CD4-positive, alpha-beta T cell treated with Interleukin-2 at 100 ng/mL for 4 hours (primary cell): ENCODE measurements around the gene PNMT.

Source experiments
- DNase-seq: peaks from one replicate; pipeline ENCODE4 v3.0.0-alpha.2; 2020; ENCODE audit warnings: low spot score

PNMT gene

GRCh38 chr17:39669897-39670735, 1.9 kb downstream of the PNMT start:
- DNase-seq = no peak

- no peak for DNase-seq
These were observed 2.5 kb downstream of the PNMT start for GRCh38 chr17:39670746-39671145.

- DNase-seq = no peak
These were observed 3.6 kb downstream of the PNMT start for GRCh38 chr17:39671651-39672521.

GRCh38 chr17:39672522-39673334, 4.5 kb downstream of the PNMT start:
- DNase-seq = no peak

GRCh38 chr17:39673335-39674081, 5.3 kb downstream of the PNMT start:
- DNase-seq = no peak

GRCh38 chr17:39674179-39674578, 5.9 kb downstream of the PNMT start:
- no peak for DNase-seq

- no peak for DNase-seq
These were observed 6.6 kb downstream of the PNMT start for GRCh38 chr17:39674702-39675389.

- DNase-seq = no peak
These were observed 7.3 kb downstream of the PNMT start for GRCh38 chr17:39675390-39676082.

- peak; percentile 53 for DNase-seq
These were observed 8.1 kb downstream of the PNMT start for GRCh38 chr17:39676198-39676819.

GRCh38 chr17:39677072-39677471, 8.8 kb downstream of the PNMT start:
- no peak for DNase-seq

GRCh38 chr17:39677542-39678339, 9.5 kb downstream of the PNMT start:
- DNase-seq = no peak

- no peak for DNase-seq
These were observed 10.3 kb downstream of the PNMT start for GRCh38 chr17:39678340-39679116.

- DNase-seq = peak; percentile 54
These were observed 11.4 kb downstream of the PNMT start for GRCh38 chr17:39679521-39680192.

GRCh38 chr17:39683295-39683939, 15.2 kb downstream of the PNMT start:
- no peak for DNase-seq

- DNase-seq = no peak
These were observed 16.3 kb downstream of the PNMT start for GRCh38 chr17:39684369-39685192.

GRCh38 chr17:39687101-39687545, 18.9 kb downstream of the PNMT start:
- DNase-seq = no peak
